Peyer's patch (tissue), 4 donors: ENCODE data around the gene PIP4K2C.

Source experiments
- CTCF ChIP-seq, 6 experiments: fragments of 450-650 bp in 4 of 6; fragments of 200-600 bp in 2 of 6; sonication (generic) in 1 of 6; IDR thresholded peaks; one replicate each; pipeline ENCODE4 v1.5.1; 2017 to 2019; ENCODE audit warnings: antibody characterized with exemption in 6 of 6, mild to moderate bottlenecking in 3 of 6, moderate library complexity in 1 of 6
- POLR2A ChIP-seq, 2 donors: fragments of 450-650 bp; IDR thresholded peaks; one replicate each; pipeline ENCODE4 v1.5.1; 2017; ENCODE audit warnings: antibody characterized with exemption in 2 of 2, mild to moderate bottlenecking in 2 of 2, moderate library complexity in 2 of 2

- TF ChIP-seq CTCF (IDR thresholded peaks at IDR 0.05) (no peak), POLR2A (IDR thresholded peaks at IDR 0.05) (no peak)
Observed at GRCh38 chr12:57554453-57554852, 36.5 kb upstream of the PIP4K2C start.
